BJ (cell line): ENCODE results near the gene IFI27L2. TPM values are rescaled to one million over a fixed set of nuclear protein-coding genes. Genes with fewer than 3 reads are reported as not detected.

ENCODE experiments used
- CTCF ChIA-PET: fragments of 350-600 bp; formaldehyde crosslinking; extraction: SDS; loops from one replicate; lab custom pipeline; 2021; ENCODE audit warnings: antibody characterized with exemption, inconsistent platforms; lab: Yijun Ruan, JAX
- POLR2A ChIA-PET: fragments of 300-600 bp; sonication (Branson Sonifier 250); formaldehyde crosslinking; extraction: SDS; loops from one replicate; lab custom pipeline; 2021; ENCODE audit warnings: antibody characterized with exemption; lab: Charles Lee
- DNase-seq: peaks from one replicate; pipeline ENCODE4 v3.0.0-alpha.2; 2011; ENCODE audit warnings: low read depth
- H3K27me3 ChIP-seq: 2 replicates; pipeline ENCODE4 v1.6.0; 2011; ENCODE audit warnings: low read length; ENCODE audit not compliant: control insufficient read depth, insufficient read depth
- H3K36me3 ChIP-seq: 2 replicates; pipeline ENCODE4 v1.5.1; 2011; ENCODE audit warnings: low read length; ENCODE audit not compliant: control insufficient read depth, insufficient read depth
- H3K4me3 ChIP-seq: 2 replicates; pipeline ENCODE4 v1.5.1; 2011; ENCODE audit warnings: low read depth, mild to moderate bottlenecking, control low read depth, low read length
- polyA plus RNA-seq: library from polyadenylated mRNA; depleted of rRNA; stranded (reverse); fragments of >200 nt; gene quantifications from 2 replicates; pipeline ENCODE4 v1.2.3, GENCODE V29; 2011
- TF ChIP-seq, protein P1 (sequence below): IDR thresholded peaks from 2 replicates; pipeline ENCODE4 v1.5.1; 2011; ENCODE audit warnings: low read depth, mild to moderate bottlenecking, control low read depth, inconsistent platforms, low read length, moderate library complexity; ENCODE audit not compliant: insufficient read depth

Gene IFI27L2
- polyA plus RNA-seq, 1 experiment, result 201 TPM

DNA sequence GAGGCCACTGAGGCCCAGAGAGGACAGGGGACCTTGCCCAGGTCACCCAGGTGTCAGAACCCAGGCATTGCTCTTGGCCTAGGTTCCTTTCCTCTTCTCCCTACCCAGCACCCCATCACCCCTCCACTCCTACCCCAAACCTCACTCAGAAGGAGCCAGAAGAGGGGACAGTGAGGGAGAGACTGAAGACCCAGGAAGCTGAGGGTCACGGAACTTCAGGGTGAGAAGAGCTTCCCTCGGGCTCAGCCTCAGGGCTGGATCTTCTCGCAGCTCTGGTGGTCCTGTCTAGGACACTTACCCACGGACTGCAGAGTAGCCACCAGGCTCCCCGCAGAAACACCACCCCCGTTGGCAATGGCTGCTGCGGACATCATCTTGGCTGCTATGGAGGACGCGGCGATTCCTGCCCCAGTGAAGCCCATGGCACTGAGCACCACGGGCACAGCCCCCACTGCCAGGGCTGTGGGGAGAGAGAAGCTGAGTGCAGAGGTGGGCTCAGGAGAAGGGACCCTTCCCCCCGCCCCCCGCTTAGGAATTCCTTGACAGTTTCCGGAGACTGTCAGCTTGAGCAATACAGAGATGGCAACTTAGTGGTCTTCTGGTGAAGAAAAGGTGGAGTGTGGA is 1.1 kb downstream of the IFI27L2 start:
- Histone ChIP-seq H3K36me3 (peaks cover 1% of the 10 kb centered on the region), H3K27me3 (no peaks in the 10 kb centered on the region), H3K4me3 (peak overlapping the region; percentile 60)
- ChIA-PET POLR2A (no interaction called here), CTCF (interaction anchor here (0.7 to 6.5 kb wide), 7 partner anchors 9 to 189 kb away, joined by 3 to 51 read pairs (median 6); no protein-coding TSS in a partner anchor)
- no peak for DNase-seq
- TF ChIP-seq, protein P1, sequence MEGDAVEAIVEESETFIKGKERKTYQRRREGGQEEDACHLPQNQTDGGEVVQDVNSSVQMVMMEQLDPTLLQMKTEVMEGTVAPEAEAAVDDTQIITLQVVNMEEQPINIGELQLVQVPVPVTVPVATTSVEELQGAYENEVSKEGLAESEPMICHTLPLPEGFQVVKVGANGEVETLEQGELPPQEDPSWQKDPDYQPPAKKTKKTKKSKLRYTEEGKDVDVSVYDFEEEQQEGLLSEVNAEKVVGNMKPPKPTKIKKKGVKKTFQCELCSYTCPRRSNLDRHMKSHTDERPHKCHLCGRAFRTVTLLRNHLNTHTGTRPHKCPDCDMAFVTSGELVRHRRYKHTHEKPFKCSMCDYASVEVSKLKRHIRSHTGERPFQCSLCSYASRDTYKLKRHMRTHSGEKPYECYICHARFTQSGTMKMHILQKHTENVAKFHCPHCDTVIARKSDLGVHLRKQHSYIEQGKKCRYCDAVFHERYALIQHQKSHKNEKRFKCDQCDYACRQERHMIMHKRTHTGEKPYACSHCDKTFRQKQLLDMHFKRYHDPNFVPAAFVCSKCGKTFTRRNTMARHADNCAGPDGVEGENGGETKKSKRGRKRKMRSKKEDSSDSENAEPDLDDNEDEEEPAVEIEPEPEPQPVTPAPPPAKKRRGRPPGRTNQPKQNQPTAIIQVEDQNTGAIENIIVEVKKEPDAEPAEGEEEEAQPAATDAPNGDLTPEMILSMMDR, result no peak

DNA sequence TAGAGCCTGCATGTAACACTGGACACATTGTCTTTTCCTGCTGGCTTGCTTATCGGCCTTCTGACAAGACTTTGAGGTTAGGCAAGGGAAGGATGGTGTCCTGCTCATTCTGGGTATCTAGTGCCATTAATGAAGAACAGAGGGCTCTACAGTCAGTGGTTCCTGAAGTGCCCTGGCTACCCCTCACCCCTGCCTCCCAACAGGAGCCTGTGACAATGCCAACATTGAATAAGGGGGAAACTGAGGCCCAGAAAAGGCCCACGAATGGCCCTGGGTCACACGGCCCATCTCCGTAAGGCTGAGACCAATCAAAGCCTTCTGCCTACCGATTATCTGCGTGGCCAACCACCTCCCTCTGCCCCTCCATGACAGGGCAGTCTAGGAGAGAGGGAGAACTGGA is 2.1 kb downstream of the IFI27L2 start:
- CTCF ChIA-PET, result interaction anchor here (0.7 to 6.5 kb wide), 4 partner anchors 10 to 91 kb away, joined by 3 to 51 read pairs (median 6); no protein-coding TSS in a partner anchor
- Histone ChIP-seq H3K4me3 (no peak overlapping the region), H3K36me3 (peaks cover 1% of the 10 kb centered on the region), H3K27me3 (no peaks in the 10 kb centered on the region)
- TF ChIP-seq, protein P1, result no peak
- no peak for DNase-seq
- POLR2A ChIA-PET, result no interaction called here

DNA sequence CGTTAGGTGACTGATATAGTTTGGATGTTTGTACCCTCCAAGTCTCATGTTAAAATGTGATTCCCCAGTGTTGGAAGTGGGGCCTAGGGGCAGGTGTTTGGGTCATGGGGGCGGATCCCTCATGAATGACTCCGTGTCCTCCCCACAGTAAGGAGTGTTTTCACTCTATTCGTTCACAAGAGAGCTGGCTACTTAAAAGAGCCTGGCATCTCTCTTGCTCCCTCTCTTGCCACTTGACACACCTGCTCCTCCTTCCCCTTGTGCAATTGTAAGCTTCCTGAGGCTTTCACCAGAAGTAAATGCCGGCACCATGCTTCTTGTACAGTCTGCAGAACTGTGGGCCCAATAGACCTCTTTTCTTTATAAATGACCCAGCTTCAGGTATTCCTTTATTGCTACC is 2.6 kb downstream of the IFI27L2 start:
- POLR2A ChIA-PET, result no interaction called here
- no peak for DNase-seq
- H3K4me3 ChIP-seq, result no peak overlapping the region
- TF ChIP-seq, protein P1, result no peak
- peaks cover 1% of the 10 kb centered on the region for H3K36me3 ChIP-seq
- H3K27me3 ChIP-seq, result no peaks in the 10 kb centered on the region
- CTCF ChIA-PET, result interaction anchor here (2.4 kb wide), 1 partner anchor 10 kb away, joined by 8 read pairs; no protein-coding TSS in a partner anchor

DNA sequence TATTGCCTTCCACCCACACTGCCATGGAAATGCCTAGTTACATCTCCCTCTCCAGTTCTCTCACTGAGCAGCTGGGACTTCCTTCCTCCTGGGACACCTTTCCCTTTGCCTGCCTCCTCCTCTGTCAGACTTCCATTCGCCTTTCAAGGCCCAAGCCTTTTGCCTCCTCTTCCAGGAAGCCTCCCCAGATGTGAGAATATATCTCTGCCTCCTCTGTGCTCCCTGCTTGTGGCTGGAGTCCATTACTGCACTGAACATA is 3.1 kb downstream of the IFI27L2 start:
- CTCF ChIA-PET, result interaction anchor here (0.9 kb wide), 1 partner anchor 67 kb away, joined by 7 read pairs; no protein-coding TSS in a partner anchor
- TF ChIP-seq, protein P1, result no peak
- no peaks in the 10 kb centered on the region for H3K27me3 ChIP-seq
- peaks cover 1% of the 10 kb centered on the region for H3K36me3 ChIP-seq
- no peak for DNase-seq
- no peak overlapping the region for H3K4me3 ChIP-seq
- POLR2A ChIA-PET, result no interaction called here

DNA sequence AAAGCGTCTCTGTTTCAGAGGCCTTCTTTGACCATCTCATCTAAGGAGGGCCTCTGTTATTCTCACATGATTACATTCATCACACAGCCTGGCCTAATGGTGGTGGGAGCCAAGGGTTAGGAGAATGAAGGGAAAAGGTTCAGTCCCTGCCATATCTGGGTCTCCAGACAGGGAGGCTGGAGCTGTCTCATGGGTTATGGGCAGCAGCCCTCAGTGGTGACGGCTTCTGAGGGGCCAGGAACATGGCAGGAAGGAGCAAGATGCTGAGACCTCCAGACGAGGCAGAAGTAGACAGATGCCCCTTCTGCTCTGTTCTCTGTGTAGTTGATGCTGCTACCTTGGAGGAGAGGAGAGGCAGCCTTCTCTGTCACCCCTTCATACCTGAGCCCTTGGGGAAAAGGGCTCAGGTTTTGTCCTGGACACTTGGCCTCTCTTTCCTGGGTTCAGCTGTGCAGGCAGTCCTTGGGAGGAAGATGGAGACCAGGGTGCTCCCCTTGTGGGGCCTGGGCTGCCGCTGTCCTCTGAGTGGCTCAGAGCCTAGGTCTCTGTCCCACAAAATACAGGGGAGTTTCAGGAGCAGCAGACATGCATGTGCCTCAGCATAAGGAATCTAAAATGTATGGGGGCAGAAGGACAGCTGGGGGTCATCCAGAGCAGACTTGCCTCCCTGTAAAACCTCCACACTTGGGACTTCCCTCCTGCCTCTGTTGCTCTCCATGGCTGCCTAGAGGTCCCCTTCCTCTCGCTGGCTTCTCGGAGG is 3.6 kb downstream of the IFI27L2 start:
- POLR2A ChIA-PET, result no interaction called here
- no peak for DNase-seq
- Histone ChIP-seq H3K4me3 (no peak overlapping the region), H3K27me3 (no peaks in the 10 kb centered on the region), H3K36me3 (peaks cover 1% of the 10 kb centered on the region)
- CTCF ChIA-PET, result interaction anchor here (0.9 kb wide), 1 partner anchor 67 kb away, joined by 7 read pairs; no protein-coding TSS in a partner anchor
- TF ChIP-seq, protein P1, result no peak
